Measurements from ENCODE around the gene NCAN.

GRCh38 chr19:19212916-19213315, 1.2 kb downstream of the NCAN start:
- TF ChIP-seq POLR2AphosphoS5 (IDR thresholded peaks at IDR 0.05) (no peak), CTCF (IDR thresholded peaks at IDR 0.05) (no peak)
